HS-27A (cell line): Measurements from ENCODE around the gene GRM7.

Experiments
- DNase-seq: peaks from one replicate; pipeline ENCODE4 v3.0.0-alpha.2; 2012; ENCODE audit warnings: low read depth, missing footprints

The GRM7 gene

DNA sequence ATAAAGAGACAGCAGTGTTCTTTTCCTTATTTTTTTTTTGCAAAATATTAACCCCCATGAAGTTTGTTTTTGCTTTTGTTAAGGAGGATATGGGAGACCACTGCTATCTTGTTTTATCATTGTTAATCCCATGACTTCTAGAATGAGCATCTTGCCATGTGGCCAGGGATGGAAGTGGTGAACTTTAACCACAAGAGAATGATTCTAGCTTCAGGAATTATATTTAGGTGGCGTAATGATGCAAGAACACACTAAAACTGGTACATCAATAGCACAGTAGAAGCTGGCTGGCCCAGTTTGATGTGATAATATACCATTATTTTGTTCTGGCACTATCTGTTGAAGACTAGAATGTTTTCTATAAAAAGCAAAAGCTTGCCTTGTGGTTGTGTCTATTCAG is 720.9 kb downstream of the GRM7 start:
- DNase-seq = no peak

DNA sequence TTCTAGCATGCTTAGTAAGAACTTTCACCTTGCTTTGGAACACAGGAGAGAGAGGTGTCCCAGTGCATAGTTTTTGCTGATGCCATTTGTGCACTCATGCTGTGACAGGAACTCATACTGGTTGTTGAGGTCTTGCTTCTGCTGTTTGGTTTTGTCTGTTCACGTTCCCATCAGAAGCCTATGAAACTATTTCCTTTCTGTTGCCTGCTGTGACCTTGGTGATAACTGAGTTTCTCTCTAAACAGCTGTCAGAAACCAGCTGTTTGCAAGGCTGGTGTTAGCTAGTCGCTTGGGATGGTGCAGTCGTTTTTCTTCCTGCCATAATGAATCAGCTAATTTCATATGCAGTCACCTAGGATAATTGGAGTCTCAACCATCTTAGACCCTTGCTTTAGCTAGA is 724.1 kb downstream of the GRM7 start:
- DNase-seq = no peak

DNA sequence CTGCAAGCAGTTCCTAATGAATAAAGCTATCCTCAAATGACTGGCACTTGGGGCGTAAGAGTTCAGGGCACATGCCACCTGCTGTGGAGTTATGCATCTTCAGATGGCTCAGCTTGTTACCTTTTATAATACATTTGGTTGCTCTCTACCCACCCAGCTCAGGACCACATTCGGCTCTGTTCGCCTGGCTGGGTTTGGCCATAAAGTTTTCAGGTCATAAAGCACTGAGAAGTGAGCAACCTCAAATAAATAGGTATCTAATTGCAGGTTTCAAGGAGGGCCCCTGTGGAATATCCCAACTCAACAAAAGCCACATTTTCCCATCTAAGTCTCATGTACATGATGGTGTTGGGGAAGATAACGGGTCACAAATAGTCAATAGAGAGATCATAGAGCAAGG is 727.3 kb downstream of the GRM7 start:
- DNase-seq = no peak

DNA sequence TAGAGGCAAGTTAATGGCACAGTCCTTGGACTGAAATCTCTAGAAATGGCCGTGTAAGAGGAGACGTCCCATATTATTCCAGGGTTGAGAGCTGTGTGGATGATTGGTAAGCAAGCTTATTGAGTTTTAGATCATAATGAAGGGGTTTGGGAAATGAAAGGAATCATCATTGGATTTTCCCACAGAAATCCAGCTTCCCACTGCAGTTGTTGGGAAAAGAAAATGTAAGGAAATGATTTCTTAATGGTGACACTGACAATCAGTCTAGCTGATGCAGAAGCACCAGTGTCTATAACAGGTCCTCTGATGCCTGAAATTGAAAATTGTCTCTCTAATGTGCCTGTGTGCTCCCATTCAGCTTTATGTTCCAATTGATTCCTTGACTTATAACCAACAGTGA is 728.6 kb downstream of the GRM7 start:
- DNase-seq = no peak

DNA sequence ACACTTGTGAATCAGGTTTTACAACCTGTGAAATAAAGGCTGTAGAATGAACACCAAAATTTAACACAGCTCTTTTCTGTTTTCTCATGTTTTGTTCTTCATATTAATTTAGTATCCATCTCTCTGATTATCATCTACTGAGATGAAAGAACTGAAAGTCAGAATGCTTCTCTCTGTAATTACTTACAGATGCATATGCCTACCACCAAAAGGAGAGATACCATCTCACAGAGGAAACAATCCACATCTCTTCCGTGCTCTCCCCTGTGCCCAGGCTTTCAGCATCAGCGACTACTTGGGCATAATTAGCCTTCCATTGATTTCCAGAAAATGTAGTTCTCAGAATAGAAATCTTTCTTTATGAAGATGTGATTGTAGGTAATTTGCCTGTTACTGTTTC is 741.4 kb downstream of the GRM7 start:
- DNase-seq = no peak

GRCh38 chr3:7607083-7607482 is 746.2 kb downstream of the GRM7 start:
- no peak for DNase-seq

- DNase-seq = no peak
These were observed 746.8 kb downstream of the GRM7 start for GRCh38 chr3:7607676-7608075.

GRCh38 chr3:7610634-7611033 is 749.7 kb downstream of the GRM7 start:
- DNase-seq = no peak

- DNase-seq = no peak
These were observed 754.1 kb downstream of the GRM7 start for GRCh38 chr3:7615043-7615442.

DNA sequence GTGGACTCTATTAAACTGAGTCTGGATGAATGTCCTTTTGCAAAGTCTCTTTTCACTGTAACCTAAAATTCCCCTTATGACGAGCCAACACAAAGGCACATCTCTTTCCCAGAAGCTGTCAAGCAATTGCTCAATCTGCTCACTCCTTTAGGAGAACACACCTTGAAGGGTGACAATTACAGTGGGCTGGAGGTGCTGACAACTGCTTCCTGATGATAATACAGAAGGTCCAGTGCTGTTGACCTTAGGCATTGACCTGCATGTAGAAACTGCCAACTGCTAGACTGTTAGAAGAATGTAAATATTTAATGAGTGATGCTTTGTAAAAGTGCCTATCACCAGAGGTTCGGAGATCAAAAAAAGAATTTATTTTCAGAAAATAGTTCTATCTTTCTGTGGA is 757.7 kb downstream of the GRM7 start:
- DNase-seq = no peak

DNA sequence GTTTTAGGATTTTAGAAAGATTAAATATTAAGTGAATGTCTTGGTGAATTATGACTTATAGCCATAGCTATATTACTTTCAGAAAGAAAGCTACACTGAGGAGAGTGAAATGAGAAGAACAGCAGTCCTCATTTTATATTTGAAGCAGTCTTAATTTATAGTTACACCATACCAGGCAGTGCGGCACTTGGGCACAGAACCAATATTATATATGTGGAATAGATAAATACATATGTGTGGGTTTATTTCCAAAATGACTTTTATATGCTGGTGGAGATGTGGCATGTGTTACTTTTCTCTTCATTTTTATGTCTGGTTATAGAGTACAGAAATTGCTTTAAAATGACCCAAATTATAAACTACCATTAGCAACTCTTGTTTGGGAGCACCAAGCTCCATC is 759.5 kb downstream of the GRM7 start:
- DNase-seq = no peak

DNA sequence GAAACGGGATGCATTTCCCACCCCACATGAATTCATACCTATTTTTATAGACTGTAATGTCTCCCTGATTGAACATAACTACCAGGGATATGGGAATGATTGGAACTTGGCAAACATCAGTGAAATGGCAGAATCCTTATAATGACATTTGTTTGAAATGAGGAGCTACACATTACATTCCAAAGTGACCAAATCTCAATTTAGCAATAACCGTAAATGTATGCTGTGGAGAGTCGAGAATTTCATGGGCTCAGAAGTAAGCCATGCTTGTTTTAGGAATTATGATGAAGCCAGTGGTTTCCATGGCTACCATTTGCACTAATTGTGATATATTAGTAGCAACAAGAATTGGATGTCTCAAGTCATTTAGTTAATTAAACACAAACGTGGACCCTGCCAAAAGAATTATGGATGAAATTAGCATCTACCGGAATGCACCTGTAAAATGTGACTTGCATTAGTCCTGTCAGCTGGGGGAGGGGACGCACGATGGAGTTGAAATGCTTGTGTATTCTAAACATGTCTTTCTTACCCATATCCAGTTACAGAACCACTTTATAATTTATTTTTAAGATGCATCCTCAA is 760.2 kb downstream of the GRM7 start:
- no peak for DNase-seq

DNA sequence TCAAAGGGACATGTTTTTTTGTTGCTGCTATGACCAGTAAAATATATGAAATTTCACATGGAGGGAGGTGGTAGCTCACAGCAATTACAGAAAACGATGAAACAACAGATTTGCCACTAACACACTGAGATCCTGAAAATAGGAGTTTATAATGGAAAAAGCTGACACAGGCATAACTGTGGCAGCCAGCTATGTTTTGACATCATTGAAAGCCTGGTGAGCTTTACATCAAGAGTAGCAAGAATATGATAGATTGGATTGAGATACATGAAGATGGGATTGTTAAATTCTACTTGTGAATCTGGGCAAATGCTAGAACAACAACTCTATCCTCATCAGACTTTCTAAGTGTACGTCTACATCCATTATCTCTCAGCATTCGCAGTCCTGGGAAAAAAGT is 760.7 kb downstream of the GRM7 start:
- no peak for DNase-seq

DNA sequence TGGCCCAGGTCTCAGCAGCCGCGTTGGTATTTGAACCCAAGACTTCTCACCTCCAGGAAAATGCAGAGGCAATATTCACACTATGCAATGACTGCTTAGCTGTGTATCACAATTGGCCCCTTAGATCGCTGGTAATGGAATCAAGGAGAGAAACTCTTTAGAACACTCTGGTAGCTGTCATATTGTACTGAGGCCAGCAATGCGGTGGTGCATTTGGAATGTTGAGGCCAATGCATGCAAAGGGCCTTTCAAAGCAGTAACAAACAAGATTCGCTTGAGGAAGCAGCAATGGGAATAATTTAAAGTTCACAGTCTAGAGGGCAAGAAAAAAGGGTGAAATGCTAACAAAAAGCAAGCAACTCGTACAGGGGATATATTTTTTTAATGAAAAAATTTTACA is 764.1 kb downstream of the GRM7 start:
- DNase-seq = no peak

DNA sequence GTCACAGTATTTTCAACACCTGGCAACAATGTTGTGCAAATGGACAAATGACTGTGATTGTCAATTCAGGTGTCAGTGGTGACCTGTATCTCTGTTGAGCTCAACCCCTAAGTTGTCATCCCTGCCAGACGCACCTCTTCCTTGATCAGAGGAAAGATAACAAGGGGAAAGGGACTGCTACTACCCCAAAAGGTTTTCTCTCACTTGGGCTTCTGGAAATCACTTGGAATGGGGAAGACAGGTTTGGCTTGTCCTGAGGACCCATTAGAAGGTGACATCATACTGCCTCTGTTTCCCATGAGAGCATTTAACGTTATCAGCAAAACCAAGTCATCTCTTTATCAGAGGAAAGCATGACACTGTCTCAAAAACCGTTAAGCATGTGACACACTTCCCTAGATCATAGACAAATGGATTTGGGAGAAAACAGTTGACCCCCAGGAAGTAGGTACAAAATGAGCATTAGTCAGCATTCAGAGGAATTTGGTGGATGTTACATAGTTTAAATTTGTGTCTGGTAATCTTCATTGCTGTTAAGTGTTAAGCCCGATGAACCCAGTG is 769.5 kb downstream of the GRM7 start:
- no peak for DNase-seq

- DNase-seq = no peak
These were observed 770.0 kb downstream of the GRM7 start for GRCh38 chr3:7630925-7631324.

DNA sequence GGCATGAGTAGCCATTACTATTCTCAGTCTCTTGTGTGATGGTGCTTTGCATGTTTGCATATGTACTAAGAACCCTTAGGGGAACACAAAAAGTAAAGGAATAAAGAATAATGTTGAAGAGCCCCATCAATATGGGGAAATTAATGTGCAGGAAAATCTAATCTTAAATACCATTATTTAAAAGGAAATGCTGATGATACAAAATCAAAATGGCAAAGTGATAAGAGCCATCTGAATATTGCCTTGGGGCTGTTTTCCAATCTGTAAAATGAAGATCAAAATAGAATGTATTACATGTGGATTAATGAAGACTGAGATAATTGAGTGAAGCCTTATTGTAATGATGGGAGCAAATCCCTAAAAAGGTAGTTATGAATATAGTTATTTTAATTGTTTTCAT is 771.4 kb downstream of the GRM7 start:
- DNase-seq = no peak

GRCh38 chr3:7637694-7638093 is 776.8 kb downstream of the GRM7 start:
- no peak for DNase-seq

DNA sequence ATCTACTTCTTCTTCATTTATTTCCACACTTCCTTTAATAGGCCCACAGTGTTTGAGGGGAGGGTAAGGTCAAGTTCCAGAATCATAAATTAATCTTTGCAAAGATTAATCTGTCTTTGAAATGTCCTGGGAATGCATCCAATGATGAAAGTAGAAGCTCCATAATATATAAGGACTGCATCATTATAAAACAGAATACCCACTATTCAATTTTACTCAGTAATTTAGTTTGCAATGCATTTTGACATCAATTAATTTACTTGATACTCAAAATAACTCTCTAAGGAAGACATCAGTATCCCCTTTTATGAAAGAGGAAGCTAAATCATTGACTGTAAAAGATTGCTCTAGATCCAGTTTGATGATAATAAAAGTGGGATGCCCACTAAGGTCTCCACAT is 777.2 kb downstream of the GRM7 start:
- DNase-seq = no peak

DNA sequence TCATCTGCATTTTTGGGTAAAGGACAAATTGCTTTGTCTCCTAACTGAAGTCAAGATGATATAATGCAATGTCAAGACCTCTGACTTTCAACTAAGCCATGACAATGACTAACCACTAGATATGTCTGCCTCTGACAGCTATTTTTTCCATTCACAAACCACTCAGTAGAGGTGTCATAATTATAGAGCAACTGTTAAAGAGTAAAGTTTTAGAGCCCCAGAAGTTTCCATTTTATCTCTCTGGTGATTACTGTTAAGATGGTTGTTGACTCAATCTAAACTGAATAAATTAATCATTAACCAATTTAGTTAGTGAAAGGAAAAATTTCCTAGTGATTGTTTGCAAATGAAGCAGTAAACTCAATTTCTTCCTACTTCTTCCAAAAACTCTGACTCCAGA is 779.9 kb downstream of the GRM7 start:
- DNase-seq = no peak

DNA sequence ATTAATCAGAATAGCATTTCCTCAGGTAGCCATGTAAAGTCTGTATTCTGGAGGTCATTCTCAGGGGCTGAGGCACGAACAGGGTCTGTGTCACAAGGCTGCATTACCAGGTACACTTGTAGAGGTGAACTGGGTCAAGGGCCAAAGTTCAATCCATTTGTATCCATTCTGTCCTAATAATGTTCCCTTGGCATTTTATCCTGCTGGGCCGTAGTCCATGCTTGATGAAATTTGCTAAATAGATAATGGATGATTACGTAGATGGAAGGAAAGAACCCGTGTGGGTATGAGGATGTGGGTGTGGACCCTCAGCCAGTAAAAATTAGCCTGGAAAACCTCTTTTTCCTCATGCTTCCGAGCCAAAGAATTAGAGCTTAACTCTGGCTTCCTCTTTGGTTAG is 785.9 kb downstream of the GRM7 start:
- DNase-seq = no peak

- DNase-seq = no peak
These were observed 789.6 kb downstream of the GRM7 start for GRCh38 chr3:7650466-7650865.

- no peak for DNase-seq
These were observed 790.4 kb downstream of the GRM7 start for GRCh38 chr3:7651274-7651673.

- DNase-seq = no peak
These were observed 796.5 kb downstream of the GRM7 start for GRCh38 chr3:7657214-7658112.
